SU-DHL-6 (cell line): ENCODE measurements around the gene RMI1.
A peak's percentile ranks its signal among the peaks of the same experiment; 100 is the strongest.

Experiments used
- H2AFZ ChIP-seq: fragments of 200-600 bp; sonication (generic); 2 replicates; pipeline ENCODE4 v1.6.1; 2014; ENCODE audit warnings: low read depth, mild to moderate bottlenecking, moderate library complexity, mixed read lengths, antibody characterized with exemption, low read length; ENCODE audit not compliant: severe bottlenecking
- H3F3A ChIP-seq: fragments of 200-600 bp; shearing (Covaris generic); 2 replicates; pipeline ENCODE4 v1.6.0; 2016; ENCODE audit warnings: antibody characterized with exemption, mild to moderate bottlenecking; ENCODE audit not compliant: insufficient read depth
- H3K27ac ChIP-seq: fragments of 200-600 bp; sonication (generic); 2 replicates; pipeline ENCODE4 v1.5.1; 2016; ENCODE audit warnings: low read depth, mild to moderate bottlenecking, low read length, moderate library complexity, mixed read lengths
- H3K27me3 ChIP-seq: fragments of 200-600 bp; sonication (generic), shearing (Covaris generic); 2 replicates; pipeline ENCODE4 v1.6.0; 2014; ENCODE audit warnings: mild to moderate bottlenecking, low read length
- H3K36me3 ChIP-seq: fragments of 200-600 bp; sonication (generic); 2 replicates; pipeline ENCODE4 v1.6.1; 2014; ENCODE audit warnings: mild to moderate bottlenecking, low read length, mixed read lengths
- H3K4me2 ChIP-seq: fragments of 300-600, 200-600 bp; shearing (Covaris generic), sonication (generic); 2 replicates; pipeline ENCODE4 v1.6.0; 2014; ENCODE audit warnings: low read length, low read depth, mild to moderate bottlenecking; ENCODE audit not compliant: poor library complexity, severe bottlenecking
- H3K4me3 ChIP-seq: fragments of 200-600 bp; sonication (generic); 2 replicates; pipeline ENCODE4 v1.5.1; 2014; ENCODE audit warnings: antibody characterized with exemption, low read length, mild to moderate bottlenecking, mixed read lengths; ENCODE audit not compliant: insufficient read depth, poor library complexity, severe bottlenecking
- H3K79me2 ChIP-seq: fragments of 200-600 bp; sonication (generic); 2 replicates; pipeline ENCODE4 v1.6.1; 2014; ENCODE audit warnings: mild to moderate bottlenecking, low read length, moderate library complexity; ENCODE audit not compliant: insufficient read depth
- H3K9ac ChIP-seq: fragments of 200-600 bp; sonication (generic); 2 replicates; pipeline ENCODE4 v1.7.0; 2014; ENCODE audit warnings: mild to moderate bottlenecking, low read length
- H3K9me2 ChIP-seq: fragments of 200-600 bp; sonication (generic); replicated peaks from 2 replicates; pipeline ENCODE4 v1.6.1; 2014; ENCODE audit warnings: low read length; ENCODE audit not compliant: insufficient read depth
- H3K9me3 ChIP-seq: fragments of 200-600 bp; sonication (generic); 2 replicates; pipeline ENCODE4 v1.6.1; 2014; ENCODE audit warnings: low read length, mixed read lengths; ENCODE audit not compliant: insufficient read depth
- H4K20me1 ChIP-seq: fragments of 200-600 bp; sonication (generic); 2 replicates; pipeline ENCODE4 v1.6.1; 2014; ENCODE audit warnings: low read depth, mild to moderate bottlenecking, antibody characterized with exemption, low read length, moderate library complexity, mixed read lengths
- EZH2phosphoT487 ChIP-seq: fragments of 200-600 bp; sonication (generic), shearing (Covaris generic); conservative IDR thresholded peaks from 2 replicates; pipeline ENCODE4 v1.6.1; 2018; ENCODE audit warnings: mild to moderate bottlenecking, antibody characterized with exemption, low read length, moderate library complexity, mixed read lengths
- TF ChIP-seq, protein P1 (sequence below): fragments of 200-600 bp; sonication (generic); IDR thresholded peaks from one replicate; pipeline ENCODE4 v1.5.1; 2017; ENCODE audit warnings: antibody characterized with exemption, mild to moderate bottlenecking, low read length, moderate library complexity; ENCODE audit not compliant: insufficient read depth, poor library complexity, severe bottlenecking

The RMI1 gene

DNA sequence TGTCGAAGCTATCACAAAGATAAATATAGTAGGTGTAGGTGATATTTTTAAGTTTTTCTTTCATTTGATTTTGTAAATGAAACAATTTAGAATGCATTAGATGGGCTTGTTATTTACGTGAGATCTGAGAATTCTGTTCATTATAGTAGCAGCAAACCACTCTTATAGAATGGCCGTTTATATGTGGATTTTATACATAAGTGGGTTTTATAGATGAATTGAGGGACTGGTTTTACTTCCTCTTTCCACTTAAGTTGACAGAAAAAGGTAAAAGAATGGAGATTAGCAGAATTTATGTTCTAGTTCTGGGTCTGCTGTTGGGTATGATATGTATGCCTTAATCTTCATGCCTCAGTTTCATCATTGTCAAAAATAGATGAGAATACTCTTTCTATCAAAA, 5.6 kb downstream of the RMI1 start:
- peaks cover 12% of the 10 kb centered on the region; the same call in 1 of the 2 replicates for H3K36me3 ChIP-seq
- peak overlapping the region; percentile 27 for H3K4me3 ChIP-seq
- peak overlapping the region; percentile 2 for H3K9ac ChIP-seq
- no peaks in the 10 kb centered on the region for H3K9me3 ChIP-seq
- TF ChIP-seq, protein P1, sequence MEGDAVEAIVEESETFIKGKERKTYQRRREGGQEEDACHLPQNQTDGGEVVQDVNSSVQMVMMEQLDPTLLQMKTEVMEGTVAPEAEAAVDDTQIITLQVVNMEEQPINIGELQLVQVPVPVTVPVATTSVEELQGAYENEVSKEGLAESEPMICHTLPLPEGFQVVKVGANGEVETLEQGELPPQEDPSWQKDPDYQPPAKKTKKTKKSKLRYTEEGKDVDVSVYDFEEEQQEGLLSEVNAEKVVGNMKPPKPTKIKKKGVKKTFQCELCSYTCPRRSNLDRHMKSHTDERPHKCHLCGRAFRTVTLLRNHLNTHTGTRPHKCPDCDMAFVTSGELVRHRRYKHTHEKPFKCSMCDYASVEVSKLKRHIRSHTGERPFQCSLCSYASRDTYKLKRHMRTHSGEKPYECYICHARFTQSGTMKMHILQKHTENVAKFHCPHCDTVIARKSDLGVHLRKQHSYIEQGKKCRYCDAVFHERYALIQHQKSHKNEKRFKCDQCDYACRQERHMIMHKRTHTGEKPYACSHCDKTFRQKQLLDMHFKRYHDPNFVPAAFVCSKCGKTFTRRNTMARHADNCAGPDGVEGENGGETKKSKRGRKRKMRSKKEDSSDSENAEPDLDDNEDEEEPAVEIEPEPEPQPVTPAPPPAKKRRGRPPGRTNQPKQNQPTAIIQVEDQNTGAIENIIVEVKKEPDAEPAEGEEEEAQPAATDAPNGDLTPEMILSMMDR, result no peak
- TF ChIP-seq EZH2phosphoT487, result no peak
- peaks cover 15% of the 10 kb centered on the region; the same call in 1 of the 2 replicates for H4K20me1 ChIP-seq
- H2AFZ ChIP-seq, result no peak overlapping the region
- H3K4me2 ChIP-seq, result peak overlapping the region; percentile 93
- peaks cover 99% of the 10 kb centered on the region for H3K79me2 ChIP-seq
- peak overlapping the region; percentile 72 for H3K27ac ChIP-seq
- H3F3A ChIP-seq, result peaks cover 23% of the 10 kb centered on the region; the same call in 1 of the 2 replicates
- no peaks in the 10 kb centered on the region for H3K27me3 ChIP-seq
- H3K9me2 ChIP-seq, result no peaks in the 10 kb centered on the region

DNA sequence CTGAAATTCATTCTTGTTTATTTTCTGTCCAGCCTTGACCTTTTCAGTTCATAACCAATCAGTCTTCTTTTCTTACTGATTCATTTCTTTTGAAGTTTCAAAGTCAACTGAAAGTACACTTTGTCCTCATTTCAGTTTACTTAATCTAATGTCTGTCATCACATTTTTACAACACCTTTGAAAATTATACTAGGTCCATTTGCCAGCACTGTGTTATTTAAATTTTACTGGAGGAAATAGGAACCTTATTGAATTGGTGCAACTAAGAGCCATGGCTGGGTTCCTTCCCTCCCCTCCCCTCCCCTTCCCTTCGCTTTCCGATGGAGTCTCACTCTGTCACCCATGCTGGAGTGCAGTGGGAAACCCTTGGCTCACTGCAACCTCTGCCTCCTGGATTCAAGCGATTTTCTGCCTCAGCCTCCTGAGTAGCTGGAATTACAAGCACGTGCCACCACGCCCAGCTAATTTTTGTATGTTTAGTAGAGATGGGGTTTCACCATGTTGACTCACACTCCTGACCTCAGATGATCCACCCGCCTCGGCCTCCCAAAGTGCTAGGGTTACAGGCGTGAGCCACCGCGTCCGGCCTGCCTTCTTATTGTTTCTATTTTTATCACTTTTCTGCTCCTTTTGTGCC, 6.3 kb downstream of the RMI1 start:
- Histone ChIP-seq H3K4me3 (no peak overlapping the region), H3K9me3 (no peaks in the 10 kb centered on the region), H3K9ac (no peak overlapping the region), H3K27ac (peak overlapping the region; percentile 72; the same call in 1 of the 2 replicates), H3K4me2 (peak overlapping the region; percentile 93), H4K20me1 (peaks cover 15% of the 10 kb centered on the region; the same call in 1 of the 2 replicates), H3K79me2 (peaks cover 99% of the 10 kb centered on the region), H3K36me3 (peaks cover 12% of the 10 kb centered on the region; the same call in 1 of the 2 replicates), H3F3A (peaks cover 20% of the 10 kb centered on the region; the same call in 1 of the 2 replicates), H2AFZ (no peak overlapping the region), H3K9me2 (no peaks in the 10 kb centered on the region), H3K27me3 (no peaks in the 10 kb centered on the region)
- TF ChIP-seq, protein P1, result no peak
- TF ChIP-seq EZH2phosphoT487, result no peak

DNA sequence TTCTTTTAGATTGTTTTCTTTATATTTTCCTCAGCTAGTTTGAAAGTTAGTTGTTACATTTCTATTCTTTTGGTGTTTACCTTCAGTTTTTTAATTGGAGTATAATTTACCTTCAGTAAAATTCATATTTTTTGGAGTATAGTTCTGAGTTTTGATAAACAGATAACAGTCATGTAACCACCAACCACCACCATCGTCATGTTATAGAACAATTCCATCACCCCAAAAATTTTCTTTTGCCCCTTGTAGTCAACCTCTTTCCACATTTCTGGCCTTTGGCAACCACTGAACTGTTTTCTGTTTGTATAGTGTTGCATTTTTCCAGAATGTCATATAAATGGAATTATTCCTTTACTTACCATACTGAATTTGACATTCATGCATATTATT, 6.8 kb downstream of the RMI1 start:
- no peaks in the 10 kb centered on the region for H3K9me2 ChIP-seq
- peaks cover 12% of the 10 kb centered on the region; the same call in 1 of the 2 replicates for H3K36me3 ChIP-seq
- H3F3A ChIP-seq, result peaks cover 18% of the 10 kb centered on the region; the same call in 1 of the 2 replicates
- peak overlapping the region; percentile 93 for H3K4me2 ChIP-seq
- no peak overlapping the region for H3K9ac ChIP-seq
- H2AFZ ChIP-seq, result no peak overlapping the region
- no peaks in the 10 kb centered on the region for H3K27me3 ChIP-seq
- H3K9me3 ChIP-seq, result no peaks in the 10 kb centered on the region
- TF ChIP-seq EZH2phosphoT487, result no peak
- TF ChIP-seq, protein P1, result no peak
- H3K4me3 ChIP-seq, result no peak overlapping the region
- no peak overlapping the region; the same call in 1 of the 2 replicates for H3K27ac ChIP-seq
- peaks cover 15% of the 10 kb centered on the region; the same call in 1 of the 2 replicates for H4K20me1 ChIP-seq
- peaks cover 99% of the 10 kb centered on the region for H3K79me2 ChIP-seq
